Activated naive CD8-positive, alpha-beta T cell treated with anti-CD3 and anti-CD28 coated beads, Interleukin-2, amount 10 ng/mL, durations not matched to agents 7 days and 5 days (primary cell): ENCODE data around the gene GABBR2. TPM values are rescaled to one million over a fixed set of nuclear protein-coding genes. Genes with fewer than 3 reads are reported as not detected.

Source experiments
- ATAC-seq: fragments of 150-1000 bp; cut with Tn5 transposase; one replicate; pipeline ENCODE4 v1.10.0; 2021; ENCODE audit warnings: low read depth, moderate library complexity
- POLR2A ChIA-PET: fragments of 350-600 bp; sonication (Branson Sonifier 250); formaldehyde crosslinking; loops from one replicate; lab custom pipeline; 2021; ENCODE audit warnings: antibody characterized with exemption; lab: Charles Lee
- DNase-seq: peaks from one replicate; pipeline ENCODE4 v3.0.0; 2021
- H3K27ac Mint-ChIP-seq: one replicate; pipeline ENCODE4 v1.8.0; 2022; ENCODE audit warnings: mild to moderate bottlenecking, mixed read lengths
- H3K27me3 Mint-ChIP-seq: one replicate; pipeline ENCODE4 v1.8.0; 2022; ENCODE audit warnings: mild to moderate bottlenecking, moderate library complexity, mixed read lengths
- H3K36me3 Mint-ChIP-seq: one replicate; pipeline ENCODE4 v1.8.0; 2021; ENCODE audit warnings: mild to moderate bottlenecking, mixed read lengths
- H3K4me1 Mint-ChIP-seq: one replicate; pipeline ENCODE4 v1.8.0; 2021; ENCODE audit warnings: mixed read lengths
- H3K4me3 Mint-ChIP-seq: one replicate; pipeline ENCODE4 v1.8.0; 2022; ENCODE audit warnings: mild to moderate bottlenecking, moderate library complexity, mixed read lengths
- H3K9me3 Mint-ChIP-seq: one replicate; pipeline ENCODE4 v1.8.0; 2021; ENCODE audit warnings: mixed read lengths
- total RNA-seq, 2 experiments: library from RNA; stranded (reverse); gene quantifications; one replicate each; pipeline ENCODE4 v1.2.3, GENCODE V29; 2021

GABBR2 gene
- total RNA-seq, 2 experiments from 2014 or later, result not detected

DNA sequence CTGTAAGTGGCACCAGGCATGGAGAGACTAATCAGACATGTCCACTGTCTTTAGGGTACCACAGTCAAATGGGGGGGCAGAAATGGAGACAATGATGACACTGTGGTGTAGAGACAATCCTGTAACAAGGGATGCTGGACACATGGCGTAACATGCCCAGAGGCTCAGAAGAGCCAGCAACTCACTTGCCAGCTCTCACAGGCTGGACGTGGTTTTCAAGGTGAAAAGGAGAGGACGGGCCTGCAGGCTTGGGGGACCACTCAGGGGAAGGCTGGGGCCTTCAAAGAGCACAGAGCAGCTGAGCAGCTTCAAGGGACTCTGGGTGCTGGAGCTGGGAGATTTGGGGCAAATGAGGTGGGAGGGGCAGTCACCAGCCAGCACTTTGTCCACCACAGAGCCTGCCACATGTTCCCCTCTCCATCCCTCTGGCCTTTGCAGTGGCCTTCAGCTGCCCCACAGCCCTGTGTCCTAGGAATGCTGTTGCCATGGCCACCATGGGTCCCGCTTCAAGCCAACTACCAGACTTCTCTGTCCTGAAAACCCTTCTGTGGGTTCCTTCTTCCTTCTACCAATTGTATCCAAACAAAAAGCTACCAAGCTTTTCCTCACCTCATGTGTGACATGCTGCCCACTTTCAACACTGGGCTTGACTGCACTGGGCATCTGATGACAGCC lies 140.4 kb downstream of the GABBR2 start:
- POLR2A ChIA-PET, result no interaction called here
- Mint-ChIP-seq H3K27me3 (peaks cover 16% of the 10 kb centered on the region), H3K4me1 (no peaks in the 10 kb centered on the region), H3K36me3 (no peaks in the 10 kb centered on the region), H3K9me3 (no peaks in the 10 kb centered on the region), H3K27ac (no peak overlapping the region), H3K4me3 (no peak overlapping the region)
- no peak for DNase-seq
- ATAC-seq, result no peak

DNA sequence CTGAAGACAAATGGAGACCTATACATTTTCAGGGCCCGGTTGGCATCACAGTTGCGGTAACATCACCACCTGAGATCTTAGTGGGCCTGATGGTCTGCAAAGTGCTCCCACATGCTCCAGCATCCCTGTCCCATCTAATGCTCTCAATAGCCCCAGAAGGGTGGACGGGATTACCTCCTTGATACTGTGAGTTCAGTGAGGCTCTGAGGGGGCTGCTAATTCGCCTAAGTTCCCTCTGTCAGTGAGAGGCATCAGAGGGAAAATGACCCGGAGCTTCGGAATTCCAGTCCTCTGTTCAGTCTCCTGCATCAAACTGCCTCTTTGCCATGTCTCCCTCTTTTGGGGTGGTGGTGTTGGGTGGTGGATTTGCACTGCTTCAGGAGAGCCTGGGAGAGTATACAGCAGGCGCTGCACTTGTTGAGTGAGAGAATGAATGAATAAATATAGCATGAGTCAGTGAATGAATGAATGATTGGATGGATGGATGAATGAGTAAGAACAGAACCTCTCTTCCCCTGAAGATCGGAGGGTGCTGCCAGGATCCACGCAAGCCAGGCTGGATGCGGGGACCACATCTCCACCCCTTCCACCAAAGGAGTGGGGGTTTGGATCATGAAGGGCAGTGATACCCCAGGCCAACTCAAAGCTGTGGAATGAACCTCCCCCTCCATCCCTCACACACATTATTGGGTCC lies 141.0 kb downstream of the GABBR2 start:
- peaks cover 11% of the 10 kb centered on the region for H3K27me3 Mint-ChIP-seq
- H3K4me3 Mint-ChIP-seq, result no peak overlapping the region
- H3K27ac Mint-ChIP-seq, result no peak overlapping the region
- no peaks in the 10 kb centered on the region for H3K9me3 Mint-ChIP-seq
- ATAC-seq (no peak), DNase-seq (no peak)
- H3K36me3 Mint-ChIP-seq, result no peaks in the 10 kb centered on the region
- POLR2A ChIA-PET, result no interaction called here
- no peaks in the 10 kb centered on the region for H3K4me1 Mint-ChIP-seq

DNA sequence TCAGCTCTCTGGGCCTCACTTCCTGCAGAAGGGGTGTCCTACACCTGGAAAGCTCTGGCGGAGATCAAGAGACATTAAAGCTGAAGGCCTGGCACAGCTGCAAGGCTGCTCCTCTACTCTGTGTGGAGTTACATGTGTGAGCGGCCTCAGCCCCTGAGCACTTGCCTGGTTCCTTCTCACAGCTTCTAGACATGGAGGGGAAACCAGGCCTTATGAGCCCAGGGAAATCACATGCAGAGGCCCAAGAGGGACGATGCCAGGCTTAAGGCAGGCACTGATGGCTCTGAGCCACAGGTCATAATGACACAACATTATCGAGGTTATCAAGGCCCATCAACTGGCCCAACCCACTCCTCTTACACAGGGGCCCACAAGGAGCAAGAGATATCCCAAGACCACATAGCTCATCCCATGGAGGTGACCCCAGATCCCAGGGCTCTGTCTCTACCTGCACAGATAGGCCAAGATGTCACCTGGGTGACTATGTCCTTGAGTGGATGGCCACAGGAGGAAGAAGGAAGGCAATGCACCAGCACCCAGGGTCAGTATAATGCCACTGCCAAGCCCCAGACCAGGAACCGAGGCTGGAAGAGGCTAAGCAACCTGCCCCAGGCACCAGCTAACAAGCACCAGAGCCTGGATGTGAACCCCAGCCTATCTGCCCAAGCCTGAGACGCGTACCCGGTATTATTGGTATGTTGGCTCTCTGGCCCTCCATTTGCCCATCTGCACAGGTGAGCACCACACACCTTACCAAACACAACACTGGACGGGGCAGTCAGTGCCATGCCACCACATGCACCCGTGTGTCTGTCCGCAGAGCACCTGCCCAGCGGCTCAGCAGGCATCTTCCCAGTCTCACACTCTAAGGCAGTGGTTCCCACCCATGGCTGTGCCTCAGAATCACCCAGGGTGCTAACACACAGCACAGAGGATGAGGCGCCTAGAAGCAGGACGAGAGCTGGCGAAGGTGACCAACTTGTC lies 143.3 kb downstream of the GABBR2 start:
- Mint-ChIP-seq H3K4me3 (no peak overlapping the region), H3K4me1 (no peaks in the 10 kb centered on the region), H3K27me3 (peaks cover 12% of the 10 kb centered on the region), H3K27ac (no peak overlapping the region), H3K36me3 (no peaks in the 10 kb centered on the region), H3K9me3 (no peaks in the 10 kb centered on the region)
- DNase-seq (no peak), ATAC-seq (no peak)
- POLR2A ChIA-PET, result no interaction called here

DNA sequence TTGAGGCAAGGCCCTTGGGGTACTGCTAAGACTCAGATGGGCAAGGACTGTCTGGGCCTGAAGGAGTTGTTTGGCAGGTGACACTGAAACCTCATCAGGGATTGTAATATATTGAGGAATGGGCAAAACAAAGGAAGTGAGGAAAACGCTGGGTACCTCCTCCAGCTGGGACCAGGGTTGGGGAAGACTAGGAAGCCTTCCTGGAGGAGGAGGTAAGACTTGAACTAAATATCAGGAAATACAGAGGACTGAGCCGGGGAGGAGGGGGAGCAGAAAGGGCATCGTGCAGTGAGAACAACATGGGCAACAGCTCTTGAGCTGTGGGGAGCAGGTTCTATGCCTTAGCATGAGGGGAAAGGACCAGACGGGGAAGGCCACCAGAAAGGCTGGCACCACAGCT lies 144.0 kb downstream of the GABBR2 start:
- H3K4me1 Mint-ChIP-seq, result no peaks in the 10 kb centered on the region
- POLR2A ChIA-PET, result no interaction called here
- H3K4me3 Mint-ChIP-seq, result no peak overlapping the region
- no peaks in the 10 kb centered on the region for H3K36me3 Mint-ChIP-seq
- ATAC-seq (no peak), DNase-seq (no peak)
- H3K9me3 Mint-ChIP-seq, result no peaks in the 10 kb centered on the region
- H3K27me3 Mint-ChIP-seq, result peaks cover 14% of the 10 kb centered on the region
- H3K27ac Mint-ChIP-seq, result no peak overlapping the region

DNA sequence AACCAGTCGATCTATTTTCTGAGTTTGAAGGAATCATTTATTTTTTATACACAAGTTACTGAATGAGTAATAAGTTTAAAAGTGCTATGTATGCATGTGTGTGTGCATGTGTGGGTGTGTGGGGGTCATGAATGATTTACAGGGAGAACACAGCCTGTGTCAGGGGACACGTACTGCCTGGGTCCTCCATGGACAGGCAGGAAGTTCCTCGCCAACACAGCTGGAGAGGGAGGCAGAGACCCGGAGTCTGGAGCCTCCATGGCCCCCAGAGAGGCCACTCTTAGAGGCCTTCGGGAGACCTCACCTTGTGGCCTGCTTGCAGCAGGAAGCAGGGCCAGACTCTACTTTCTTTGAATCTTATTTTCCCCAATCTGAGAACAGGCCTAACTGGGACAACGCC lies 144.7 kb downstream of the GABBR2 start:
- Mint-ChIP-seq H3K4me3 (no peak overlapping the region), H3K27ac (no peak overlapping the region), H3K4me1 (no peaks in the 10 kb centered on the region), H3K27me3 (peaks cover 17% of the 10 kb centered on the region), H3K9me3 (no peaks in the 10 kb centered on the region), H3K36me3 (no peaks in the 10 kb centered on the region)
- ATAC-seq (no peak), DNase-seq (no peak)
- POLR2A ChIA-PET, result no interaction called here

DNA sequence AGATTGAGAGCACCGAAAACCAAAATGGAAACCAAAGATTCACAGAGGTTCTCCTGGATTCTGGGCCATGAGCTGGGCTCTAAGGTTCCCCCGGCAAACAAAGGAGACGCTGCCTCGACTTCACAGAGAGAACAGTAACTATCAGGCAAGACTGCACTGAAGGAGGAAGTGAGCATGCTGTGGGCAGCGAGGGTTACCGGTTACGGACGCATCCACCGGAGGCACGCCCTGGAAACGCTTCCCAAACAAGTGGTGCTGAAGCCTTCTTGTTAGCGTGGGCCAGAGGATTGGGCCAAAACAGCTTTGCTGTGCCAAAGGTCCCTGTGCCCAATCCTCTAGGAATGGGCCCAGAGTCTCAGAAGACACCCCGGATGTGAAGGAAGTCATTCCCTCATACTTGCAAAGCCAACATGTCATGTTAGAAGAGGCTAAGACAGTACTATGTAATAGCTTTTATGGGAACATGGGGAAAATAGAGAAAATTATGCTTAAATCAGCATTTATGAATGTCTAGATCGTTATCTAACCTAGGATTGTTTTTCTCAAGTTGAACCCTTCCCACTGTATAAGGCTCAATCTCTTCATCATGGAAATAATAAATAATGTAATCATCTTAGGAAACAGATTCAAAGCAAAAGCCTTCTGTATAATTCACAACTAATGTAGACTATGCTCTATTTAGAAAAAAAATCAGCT lies 145.4 kb downstream of the GABBR2 start:
- no peaks in the 10 kb centered on the region for H3K4me1 Mint-ChIP-seq
- no peak overlapping the region for H3K4me3 Mint-ChIP-seq
- DNase-seq, result no peak
- no peaks in the 10 kb centered on the region for H3K9me3 Mint-ChIP-seq
- H3K27me3 Mint-ChIP-seq, result peaks cover 19% of the 10 kb centered on the region
- ATAC-seq, result no peak
- H3K27ac Mint-ChIP-seq, result no peak overlapping the region
- H3K36me3 Mint-ChIP-seq, result no peaks in the 10 kb centered on the region
- POLR2A ChIA-PET, result no interaction called here

DNA sequence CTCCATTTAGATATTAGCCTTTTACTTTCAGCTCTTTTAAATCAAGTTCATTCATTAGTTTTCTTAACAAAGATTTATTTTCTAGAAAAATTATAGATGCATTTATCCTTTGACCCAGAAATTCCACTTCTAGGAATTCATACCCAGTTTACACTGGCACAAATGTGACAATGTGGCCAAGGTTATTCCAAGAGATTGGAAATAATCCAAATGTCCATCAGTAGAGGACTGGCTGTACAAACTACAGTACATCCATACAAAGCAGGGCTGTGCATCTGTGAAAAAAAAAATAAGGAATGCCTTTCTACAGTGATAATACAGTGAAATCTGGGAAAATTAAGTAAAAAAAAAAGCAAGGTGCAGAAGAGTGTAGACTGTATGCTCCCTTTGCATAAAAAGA lies 149.2 kb downstream of the GABBR2 start:
- no peak overlapping the region for H3K27ac Mint-ChIP-seq

DNA sequence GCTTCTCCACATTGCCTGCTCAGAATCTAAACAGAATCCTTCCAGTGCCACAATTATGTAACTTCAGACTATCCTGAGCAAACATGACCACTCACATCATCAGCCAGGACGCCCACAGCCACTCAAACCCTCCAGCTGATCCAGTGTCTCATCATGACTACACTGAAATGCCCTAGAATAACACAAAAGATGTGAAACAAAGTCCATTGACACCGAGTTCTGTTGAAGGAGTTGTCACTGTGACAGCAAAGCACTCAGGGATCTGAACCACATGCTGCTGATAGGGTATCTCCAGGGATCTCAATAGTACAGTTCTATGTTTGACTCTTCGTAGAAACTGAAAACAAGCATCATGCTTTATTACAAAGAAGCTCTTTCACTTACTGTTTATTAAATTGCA lies 150.2 kb downstream of the GABBR2 start:
- Mint-ChIP-seq H3K27me3 (peaks cover 28% of the 10 kb centered on the region), H3K9me3 (no peaks in the 10 kb centered on the region), H3K4me1 (no peaks in the 10 kb centered on the region), H3K36me3 (no peaks in the 10 kb centered on the region), H3K4me3 (no peak overlapping the region), H3K27ac (no peak overlapping the region)
- DNase-seq, result no peak
- no peak for ATAC-seq
- POLR2A ChIA-PET, result no interaction called here

More for the DNA sequence above, 149.2 kb downstream of the GABBR2 start:
- peaks cover 28% of the 10 kb centered on the region for H3K27me3 Mint-ChIP-seq
- no peaks in the 10 kb centered on the region for H3K36me3 Mint-ChIP-seq
- POLR2A ChIA-PET, result no interaction called here
- no peak for DNase-seq
- H3K4me1 Mint-ChIP-seq, result no peaks in the 10 kb centered on the region
- no peaks in the 10 kb centered on the region for H3K9me3 Mint-ChIP-seq
- no peak overlapping the region for H3K4me3 Mint-ChIP-seq
- ATAC-seq, result no peak

DNA sequence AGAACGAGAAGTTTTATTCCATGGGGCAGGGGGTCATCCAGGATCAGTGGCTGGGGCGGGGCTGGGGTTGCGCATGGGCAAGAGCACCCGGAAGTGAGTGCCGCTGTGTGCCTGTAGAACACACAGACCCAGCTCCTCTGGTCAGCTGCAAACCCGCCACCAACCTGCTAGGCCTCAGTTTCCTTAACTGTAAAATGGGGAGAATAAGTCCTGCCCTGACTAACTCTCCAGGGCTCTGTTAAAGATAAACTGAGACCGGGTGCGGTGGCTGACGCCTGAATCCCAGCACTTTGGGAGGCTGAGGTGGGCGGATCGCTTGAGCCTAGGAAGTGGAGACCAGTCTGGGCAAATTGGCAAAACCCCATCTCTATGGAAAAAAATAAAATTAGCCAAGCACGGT lies 152.2 kb downstream of the GABBR2 start:
- Mint-ChIP-seq H3K9me3 (no peaks in the 10 kb centered on the region), H3K27me3 (peaks cover 26% of the 10 kb centered on the region), H3K4me3 (no peak overlapping the region), H3K36me3 (no peaks in the 10 kb centered on the region), H3K4me1 (no peaks in the 10 kb centered on the region), H3K27ac (no peak overlapping the region)
- no peak for DNase-seq
- ATAC-seq, result no peak
- POLR2A ChIA-PET, result no interaction called here

DNA sequence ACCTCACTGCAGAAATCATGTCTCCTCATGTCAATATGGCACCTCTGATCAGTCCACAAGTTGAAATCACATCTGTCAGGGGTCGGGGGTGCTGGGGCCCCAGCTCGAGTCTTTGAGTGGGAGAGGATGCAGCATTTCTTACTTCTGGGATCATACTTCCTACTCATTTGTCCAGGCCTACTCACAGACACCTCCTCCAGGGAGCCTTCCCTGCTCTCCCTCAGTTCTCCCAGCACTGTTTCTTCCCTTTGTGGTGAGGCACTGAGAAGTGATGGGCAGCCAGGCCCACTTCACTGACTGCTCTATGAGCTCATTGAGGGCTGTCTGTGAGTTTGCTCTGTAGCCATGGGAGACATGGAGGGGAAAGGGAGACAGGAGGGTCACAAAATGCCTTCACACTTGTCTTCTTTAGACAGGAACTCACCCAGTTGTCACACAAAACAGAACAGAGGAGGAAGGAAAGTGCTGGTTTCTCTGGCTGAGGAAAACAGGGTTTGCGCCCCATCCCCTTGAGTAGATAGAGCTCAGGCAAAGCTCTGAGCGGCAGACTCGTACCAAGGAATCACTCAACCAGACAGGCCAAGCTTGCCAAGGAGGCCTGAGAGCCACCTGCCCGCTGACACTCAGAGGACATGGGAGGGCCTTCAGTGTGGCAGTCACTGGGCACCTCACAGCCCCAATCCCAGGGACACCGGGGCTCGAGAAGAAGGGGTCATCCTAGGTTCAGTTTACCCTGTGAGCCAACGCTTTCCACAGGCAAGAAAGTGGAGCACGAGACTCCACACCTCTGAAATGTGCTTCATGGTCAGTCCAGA lies 152.9 kb downstream of the GABBR2 start:
- no peaks in the 10 kb centered on the region for H3K9me3 Mint-ChIP-seq
- H3K4me1 Mint-ChIP-seq, result no peaks in the 10 kb centered on the region
- POLR2A ChIA-PET, result no interaction called here
- no peak overlapping the region for H3K4me3 Mint-ChIP-seq
- no peak for DNase-seq
- peaks cover 21% of the 10 kb centered on the region for H3K27me3 Mint-ChIP-seq
- no peak for ATAC-seq
- no peak overlapping the region for H3K27ac Mint-ChIP-seq
- H3K36me3 Mint-ChIP-seq, result no peaks in the 10 kb centered on the region

DNA sequence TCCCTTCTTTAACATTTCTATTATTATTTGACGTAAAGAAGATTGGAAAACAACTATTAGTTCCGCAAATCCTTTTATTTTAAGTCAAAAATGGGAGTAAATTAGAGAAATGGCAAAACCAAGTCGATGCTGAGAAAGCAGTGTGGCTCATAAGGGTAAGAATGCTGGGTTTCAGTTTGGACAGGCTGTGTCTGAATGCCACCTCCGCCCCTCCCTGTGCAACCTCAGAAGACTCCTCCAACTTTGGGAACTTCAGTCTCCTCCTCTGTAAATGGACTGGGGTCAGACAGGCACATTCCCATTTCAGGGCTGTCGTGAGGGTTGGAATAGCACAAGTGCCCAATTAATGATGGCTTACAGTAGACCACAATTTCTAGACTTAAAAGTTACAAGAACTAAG lies 154.0 kb downstream of the GABBR2 start:
- H3K4me1 Mint-ChIP-seq, result no peaks in the 10 kb centered on the region
- no peaks in the 10 kb centered on the region for H3K9me3 Mint-ChIP-seq
- POLR2A ChIA-PET, result no interaction called here
- no peak overlapping the region for H3K4me3 Mint-ChIP-seq
- peaks cover 22% of the 10 kb centered on the region for H3K27me3 Mint-ChIP-seq
- no peaks in the 10 kb centered on the region for H3K36me3 Mint-ChIP-seq
- no peak overlapping the region for H3K27ac Mint-ChIP-seq
- ATAC-seq (no peak), DNase-seq (no peak)

DNA sequence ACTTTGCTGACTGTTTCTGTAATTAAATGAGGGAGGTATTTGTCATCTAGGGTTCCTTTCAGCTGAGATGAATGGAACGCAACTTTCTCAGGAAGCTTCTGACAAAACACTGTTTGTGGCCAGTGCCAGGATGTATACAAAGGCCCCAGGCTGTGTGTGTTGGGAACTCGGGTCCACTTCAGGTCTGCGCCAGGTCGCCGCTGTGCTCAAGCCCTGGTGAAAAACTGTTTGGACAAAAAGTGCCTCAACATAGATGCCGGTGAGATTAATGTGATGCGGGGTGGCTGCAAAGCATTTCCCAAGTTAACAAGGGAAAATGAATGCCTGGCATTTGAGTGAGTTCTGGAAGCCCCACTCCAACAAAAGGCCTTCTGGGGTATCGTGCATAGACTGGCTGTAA lies 156.4 kb downstream of the GABBR2 start:
- Mint-ChIP-seq H3K27ac (no peak overlapping the region), H3K4me1 (no peaks in the 10 kb centered on the region), H3K27me3 (peaks cover 13% of the 10 kb centered on the region), H3K36me3 (no peaks in the 10 kb centered on the region), H3K4me3 (no peak overlapping the region), H3K9me3 (no peaks in the 10 kb centered on the region)
- DNase-seq (no peak), ATAC-seq (no peak)
- POLR2A ChIA-PET, result no interaction called here
